ENCODE results near the gene PECR.

DNA sequence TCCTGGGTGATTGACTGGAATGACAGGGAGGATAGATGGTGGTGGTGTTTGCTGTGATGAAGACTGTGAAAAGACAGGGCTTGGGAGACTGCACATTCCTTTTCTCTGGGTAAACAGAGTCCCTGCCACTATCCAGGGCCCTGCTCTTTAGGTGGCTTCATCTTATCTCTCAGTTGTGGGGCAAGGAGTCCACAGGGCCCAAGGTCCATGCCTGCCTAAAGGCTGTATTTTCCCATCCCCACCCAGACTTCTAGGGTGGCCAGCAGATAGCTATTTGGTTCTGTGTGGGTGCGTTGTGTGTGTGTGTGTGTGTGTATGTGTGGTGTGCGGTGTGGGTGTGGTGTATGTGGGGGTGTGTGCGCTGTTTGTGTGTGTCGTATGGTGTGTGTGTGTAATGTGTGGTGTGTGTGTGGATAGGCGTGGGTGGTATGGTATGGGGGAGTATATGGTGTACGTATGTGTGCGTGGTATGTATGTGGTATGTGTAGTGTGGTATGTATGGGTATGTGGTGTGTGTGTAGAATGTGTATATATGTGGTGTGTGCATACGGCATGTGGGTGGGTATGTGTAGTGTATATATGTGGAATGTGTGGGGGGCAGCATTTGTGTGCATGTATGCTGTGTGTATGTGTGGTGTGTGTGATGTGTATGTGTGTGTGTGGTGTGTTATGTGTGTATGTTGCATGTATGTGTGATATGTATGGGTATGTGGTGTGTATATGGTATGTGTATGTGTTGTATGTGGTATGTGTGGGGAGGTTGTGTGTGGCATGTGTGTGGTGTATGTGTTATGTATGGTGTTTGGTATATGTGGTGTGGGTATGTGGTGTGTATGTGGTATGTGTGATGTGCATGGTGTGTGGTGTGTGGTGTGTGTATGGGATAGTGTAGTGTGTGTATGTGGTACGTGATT, 17.1 kb upstream of the PECR start:
- TF ChIP-seq POLR2A (IDR thresholded peaks at IDR 0.05): no peak
- TF ChIP-seq, protein P1, sequence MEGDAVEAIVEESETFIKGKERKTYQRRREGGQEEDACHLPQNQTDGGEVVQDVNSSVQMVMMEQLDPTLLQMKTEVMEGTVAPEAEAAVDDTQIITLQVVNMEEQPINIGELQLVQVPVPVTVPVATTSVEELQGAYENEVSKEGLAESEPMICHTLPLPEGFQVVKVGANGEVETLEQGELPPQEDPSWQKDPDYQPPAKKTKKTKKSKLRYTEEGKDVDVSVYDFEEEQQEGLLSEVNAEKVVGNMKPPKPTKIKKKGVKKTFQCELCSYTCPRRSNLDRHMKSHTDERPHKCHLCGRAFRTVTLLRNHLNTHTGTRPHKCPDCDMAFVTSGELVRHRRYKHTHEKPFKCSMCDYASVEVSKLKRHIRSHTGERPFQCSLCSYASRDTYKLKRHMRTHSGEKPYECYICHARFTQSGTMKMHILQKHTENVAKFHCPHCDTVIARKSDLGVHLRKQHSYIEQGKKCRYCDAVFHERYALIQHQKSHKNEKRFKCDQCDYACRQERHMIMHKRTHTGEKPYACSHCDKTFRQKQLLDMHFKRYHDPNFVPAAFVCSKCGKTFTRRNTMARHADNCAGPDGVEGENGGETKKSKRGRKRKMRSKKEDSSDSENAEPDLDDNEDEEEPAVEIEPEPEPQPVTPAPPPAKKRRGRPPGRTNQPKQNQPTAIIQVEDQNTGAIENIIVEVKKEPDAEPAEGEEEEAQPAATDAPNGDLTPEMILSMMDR (IDR thresholded peaks at IDR 0.05): no peak

All from right lobe of liver (tissue), 4 donors.